ENCODE measurements around the gene PRORP.

DNA sequence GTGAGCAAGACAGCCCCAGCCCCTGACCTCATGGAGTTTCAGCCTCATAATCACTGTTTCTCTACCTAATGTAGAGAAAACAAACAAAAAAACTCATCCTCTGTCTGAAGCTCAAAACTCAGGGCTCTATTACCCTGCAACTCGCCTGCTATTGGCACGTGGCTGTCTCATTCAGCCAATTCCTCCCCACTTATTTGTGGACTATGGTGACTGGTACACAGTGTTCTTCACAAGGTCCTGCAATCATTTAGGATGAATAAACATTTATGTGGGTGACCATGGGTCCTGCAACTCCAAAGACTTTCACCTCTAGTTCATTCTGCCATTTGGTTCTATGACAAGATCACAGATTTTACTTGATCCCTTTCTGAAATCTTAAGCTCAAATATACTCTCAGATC lies 5.2 kb upstream of the PRORP start:
- TF ChIP-seq, protein P1, sequence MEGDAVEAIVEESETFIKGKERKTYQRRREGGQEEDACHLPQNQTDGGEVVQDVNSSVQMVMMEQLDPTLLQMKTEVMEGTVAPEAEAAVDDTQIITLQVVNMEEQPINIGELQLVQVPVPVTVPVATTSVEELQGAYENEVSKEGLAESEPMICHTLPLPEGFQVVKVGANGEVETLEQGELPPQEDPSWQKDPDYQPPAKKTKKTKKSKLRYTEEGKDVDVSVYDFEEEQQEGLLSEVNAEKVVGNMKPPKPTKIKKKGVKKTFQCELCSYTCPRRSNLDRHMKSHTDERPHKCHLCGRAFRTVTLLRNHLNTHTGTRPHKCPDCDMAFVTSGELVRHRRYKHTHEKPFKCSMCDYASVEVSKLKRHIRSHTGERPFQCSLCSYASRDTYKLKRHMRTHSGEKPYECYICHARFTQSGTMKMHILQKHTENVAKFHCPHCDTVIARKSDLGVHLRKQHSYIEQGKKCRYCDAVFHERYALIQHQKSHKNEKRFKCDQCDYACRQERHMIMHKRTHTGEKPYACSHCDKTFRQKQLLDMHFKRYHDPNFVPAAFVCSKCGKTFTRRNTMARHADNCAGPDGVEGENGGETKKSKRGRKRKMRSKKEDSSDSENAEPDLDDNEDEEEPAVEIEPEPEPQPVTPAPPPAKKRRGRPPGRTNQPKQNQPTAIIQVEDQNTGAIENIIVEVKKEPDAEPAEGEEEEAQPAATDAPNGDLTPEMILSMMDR (conservative IDR thresholded peaks at IDR 0.05 in 1 of 2, IDR thresholded peaks at IDR 0.05 in 1 of 2; ENCODE audit: extremely low read depth in 1 of 2, insufficient read depth in 1 of 2, low read depth in 1 of 2, low read length in 2 of 2): no peak
- no peak for TF ChIP-seq EZH2 (IDR thresholded peaks at IDR 0.05; ENCODE audit: borderline replicate concordance, low read length)

Data from mammary epithelial cell (primary cell).